Skeletal muscle cell (primary cell): ENCODE data around the gene OSCP1.

ENCODE experiments used
- DNase-seq: peaks from one replicate; pipeline ENCODE4 v3.0.0-alpha.2; 2010; ENCODE audit warnings: low read depth
- H3K4me3 ChIP-seq: 2 replicates; pipeline ENCODE4 v1.5.1; 2011; ENCODE audit warnings: low read depth, mild to moderate bottlenecking, control low read depth, low read length, moderate library complexity

OSCP1 gene

GRCh38 chr1:36387141-36387949 lies 62.9 kb downstream of the OSCP1 start:
- DNase-seq, result peak; percentile 70
- peak overlapping the region; percentile 54 for H3K4me3 ChIP-seq

- DNase-seq, result peak; percentile 100
- H3K4me3 ChIP-seq, result peak overlapping the region; percentile 54
Observed at GRCh38 chr1:36386265-36387140, 63.7 kb downstream of the OSCP1 start.

- DNase-seq, result peak; percentile 99
- peak within 1 kb of the TSS; percentile 96 for H3K4me3 ChIP-seq
Observed at GRCh38 chr1:36385410-36386264, 64.6 kb downstream of the OSCP1 start, which contains the start of gene STK40. Gene STK40, minus strand, starts transcription at chr1:36385924. Its CDS starts 24,592 bp downstream, at chr1:36361332.

GRCh38 chr1:36384542-36385409 lies 65.5 kb downstream of the OSCP1 start:
- DNase-seq, result no peak
- peak overlapping the region; percentile 96 for H3K4me3 ChIP-seq

- H3K4me3 ChIP-seq, result no peak overlapping the region
- no peak for DNase-seq
Observed at GRCh38 chr1:36383240-36383639, 67.0 kb downstream of the OSCP1 start.

GRCh38 chr1:36382669-36383068 lies 67.6 kb downstream of the OSCP1 start:
- H3K4me3 ChIP-seq, result no peak overlapping the region
- DNase-seq, result no peak

- no peak overlapping the region for H3K4me3 ChIP-seq
- DNase-seq, result no peak
Observed at GRCh38 chr1:36382231-36382630, 68.0 kb downstream of the OSCP1 start.

- H3K4me3 ChIP-seq, result no peak overlapping the region
- no peak for DNase-seq
Observed at GRCh38 chr1:36381405-36381804, 68.8 kb downstream of the OSCP1 start.

- no peak overlapping the region for H3K4me3 ChIP-seq
- DNase-seq, result no peak
Observed at GRCh38 chr1:36380782-36381181, 69.5 kb downstream of the OSCP1 start.

- no peak for DNase-seq
- no peak overlapping the region for H3K4me3 ChIP-seq
Observed at GRCh38 chr1:36380143-36380619, 70.1 kb downstream of the OSCP1 start.

- no peak overlapping the region for H3K4me3 ChIP-seq
- no peak for DNase-seq
Observed at GRCh38 chr1:36377791-36378492, 72.3 kb downstream of the OSCP1 start.

GRCh38 chr1:36372617-36373016 lies 77.6 kb downstream of the OSCP1 start:
- no peak for DNase-seq
- H3K4me3 ChIP-seq, result no peak overlapping the region

GRCh38 chr1:36369061-36369861 lies 81.0 kb downstream of the OSCP1 start:
- DNase-seq, result no peak
- no peak overlapping the region for H3K4me3 ChIP-seq
